Measurements from ENCODE around the gene CDH13. TPM values are rescaled to one million over a fixed set of nuclear protein-coding genes. Genes with fewer than 3 reads are reported as not detected.

The CDH13 gene
- total RNA-seq, 2 experiments from 2014 or later = not detected

DNA sequence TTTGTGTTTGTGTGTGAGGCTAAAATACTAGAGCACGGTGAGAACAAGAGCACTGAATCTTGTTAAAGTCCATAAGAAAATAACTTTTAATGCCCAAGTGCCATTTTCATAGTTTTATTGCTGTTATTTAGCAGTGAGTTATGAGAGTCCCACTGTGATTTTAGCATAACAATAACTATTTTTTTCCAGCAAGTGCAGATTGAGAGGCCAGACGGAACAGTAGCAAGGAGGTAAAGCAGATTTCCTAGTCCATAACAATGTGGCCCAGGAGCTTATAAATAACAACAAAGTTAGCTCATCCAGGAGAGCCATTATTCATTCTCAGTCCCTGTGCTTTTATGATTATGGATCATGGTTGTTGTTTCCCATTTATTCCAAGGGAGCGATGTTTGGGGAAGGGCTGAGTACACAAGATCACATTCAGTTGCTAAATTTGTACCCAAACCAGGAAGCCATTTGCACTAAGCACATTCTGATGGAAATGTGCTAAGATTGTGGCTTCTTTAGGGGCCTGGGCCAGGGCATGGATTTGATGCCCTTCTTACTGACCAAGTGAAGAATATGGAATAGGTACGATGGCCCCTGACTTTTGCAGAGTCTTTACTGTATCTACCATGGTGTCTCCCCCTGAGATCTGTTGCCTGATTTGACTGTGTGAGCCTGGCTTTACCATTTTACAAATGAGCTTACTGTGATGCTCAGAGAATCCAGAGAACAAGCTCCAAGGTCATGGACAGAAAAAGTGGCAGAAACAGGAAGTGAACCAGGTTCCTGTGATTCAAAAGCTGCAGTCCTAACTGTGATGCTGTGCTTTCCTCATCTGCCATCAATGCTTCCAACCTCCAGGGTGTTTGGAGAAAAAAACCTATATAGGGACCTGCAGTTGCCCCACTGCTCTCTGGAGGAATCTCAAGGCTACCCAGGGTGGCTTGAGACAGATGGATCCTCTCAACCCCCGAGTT lies 976.3 kb downstream of the CDH13 start:
- H3K9me3 Mint-ChIP-seq (ENCODE audit: low read depth) = no peaks in the 10 kb centered on the region
- no peak overlapping the region for H3K27ac Mint-ChIP-seq
- ChIA-PET POLR2A (no interaction called here), CTCF (no interaction called here)
- no peak for DNase-seq
- H3K36me3 Mint-ChIP-seq (ENCODE audit: low read depth) = no peaks in the 10 kb centered on the region
- no peaks in the 10 kb centered on the region for H3K4me1 Mint-ChIP-seq
- H3K4me3 Mint-ChIP-seq = no peak overlapping the region
- no peak for ATAC-seq
- intact Hi-C loops (cut with DNase I, micrococcal nuclease) = no loop called here
- peaks cover 2% of the 10 kb centered on the region for H3K27me3 Mint-ChIP-seq

DNA sequence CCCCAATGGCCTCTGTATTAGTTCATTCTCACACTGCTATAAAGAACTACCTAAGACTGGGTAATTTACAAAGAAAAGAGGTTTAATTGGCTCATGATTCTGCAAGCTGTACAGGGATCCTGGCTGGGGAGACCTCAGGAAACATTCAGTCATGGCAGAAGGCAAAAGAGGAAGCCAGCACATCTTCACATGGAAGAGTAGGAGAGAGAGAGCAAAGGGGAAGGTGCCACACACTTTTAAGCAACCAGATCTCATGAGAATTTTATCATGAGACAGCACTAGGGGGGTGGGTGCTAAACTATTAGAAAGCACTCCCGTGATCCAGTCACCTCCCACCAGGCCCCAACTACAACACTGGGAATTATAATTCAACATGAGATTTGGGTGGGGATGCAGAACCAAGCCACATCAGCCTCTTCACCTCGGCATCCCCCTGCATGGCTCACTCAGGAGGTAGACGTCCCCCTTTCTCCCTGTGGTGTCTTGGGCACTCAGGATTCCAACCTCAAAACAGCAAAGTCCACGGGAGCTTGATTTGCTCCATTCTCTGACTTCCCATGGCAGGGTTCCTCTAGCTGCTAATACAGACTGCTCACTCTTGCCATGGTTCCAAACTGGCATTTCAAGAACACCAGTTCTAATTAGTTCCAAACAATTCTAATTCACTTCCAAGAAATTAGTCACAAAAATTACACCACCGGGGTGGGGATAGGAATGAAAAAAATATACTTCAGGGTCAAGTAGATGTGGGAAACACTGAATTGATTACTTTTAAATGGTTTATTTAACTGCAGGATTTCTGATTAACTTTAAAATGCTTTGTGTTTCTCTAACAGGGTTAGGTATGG lies 977.2 kb downstream of the CDH13 start:
- Mint-ChIP-seq H3K4me3 (no peak overlapping the region), H3K4me1 (no peaks in the 10 kb centered on the region), H3K27ac (no peak overlapping the region), H3K27me3 (peaks cover 2% of the 10 kb centered on the region), H3K9me3 (ENCODE audit: low read depth) (no peaks in the 10 kb centered on the region), H3K36me3 (ENCODE audit: low read depth) (no peaks in the 10 kb centered on the region)
- ChIA-PET POLR2A (no interaction called here), CTCF (no interaction called here)
- no peak for ATAC-seq
- DNase-seq = no peak
- intact Hi-C loops (cut with DNase I, micrococcal nuclease) = no loop called here

DNA sequence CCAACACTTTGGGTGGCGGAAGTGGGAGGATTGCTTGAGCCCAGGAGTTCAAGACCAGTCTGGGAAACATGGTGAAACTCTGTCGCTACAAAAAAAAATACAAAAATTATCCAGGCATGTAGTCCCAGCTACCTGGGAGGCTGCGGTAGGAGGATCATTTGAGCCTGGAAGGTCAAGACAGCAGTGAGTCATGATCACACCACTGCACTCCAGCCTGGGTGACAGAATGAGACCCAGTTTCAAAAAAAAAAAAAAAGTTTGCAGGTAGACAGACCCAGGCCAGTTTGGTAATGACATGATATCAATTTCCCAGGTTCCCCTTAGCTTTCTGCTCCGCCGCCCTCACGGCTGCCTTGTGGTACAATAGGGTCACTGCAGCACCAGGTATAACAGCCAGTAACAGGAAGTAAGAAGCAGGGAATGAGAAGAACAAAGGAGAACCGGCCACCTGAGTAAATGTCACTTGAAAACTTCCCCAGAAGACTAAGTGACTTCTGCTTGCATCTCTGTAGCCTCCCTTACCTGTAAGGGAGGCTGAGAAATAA lies 979.8 kb downstream of the CDH13 start:
- ATAC-seq = no peak
- ChIA-PET POLR2A (no interaction called here), CTCF (interaction anchor here (1.0 kb wide), 1 partner anchor 313 kb away, joined by 3 read pairs; no protein-coding TSS in a partner anchor)
- Mint-ChIP-seq H3K4me1 (no peaks in the 10 kb centered on the region), H3K9me3 (ENCODE audit: low read depth) (no peaks in the 10 kb centered on the region), H3K36me3 (ENCODE audit: low read depth) (no peaks in the 10 kb centered on the region), H3K27me3 (no peaks in the 10 kb centered on the region), H3K4me3 (no peak overlapping the region), H3K27ac (no peak overlapping the region)
- intact Hi-C loops (cut with DNase I, micrococcal nuclease) = no loop called here
- no peak for DNase-seq

DNA sequence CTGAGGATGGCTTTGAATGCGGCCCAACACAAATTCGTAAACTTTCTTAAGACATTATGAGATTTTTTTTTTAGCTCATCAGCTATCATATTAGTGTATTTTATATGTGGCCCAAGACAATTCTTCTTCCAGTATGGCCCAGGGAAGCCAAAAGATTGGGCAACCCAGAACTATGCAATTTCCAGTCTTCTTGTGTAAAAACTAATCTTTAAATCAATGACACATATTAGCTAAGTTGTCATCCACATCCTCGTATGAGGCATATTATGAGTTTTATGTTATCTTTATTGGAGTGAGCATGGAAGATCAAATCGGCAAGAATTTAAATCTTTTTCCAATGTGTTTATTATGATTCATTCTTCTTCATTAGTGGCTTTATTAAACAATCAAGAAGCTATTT lies 982.4 kb downstream of the CDH13 start:
- intact Hi-C loops (cut with DNase I, micrococcal nuclease) = no loop called here

DNA sequence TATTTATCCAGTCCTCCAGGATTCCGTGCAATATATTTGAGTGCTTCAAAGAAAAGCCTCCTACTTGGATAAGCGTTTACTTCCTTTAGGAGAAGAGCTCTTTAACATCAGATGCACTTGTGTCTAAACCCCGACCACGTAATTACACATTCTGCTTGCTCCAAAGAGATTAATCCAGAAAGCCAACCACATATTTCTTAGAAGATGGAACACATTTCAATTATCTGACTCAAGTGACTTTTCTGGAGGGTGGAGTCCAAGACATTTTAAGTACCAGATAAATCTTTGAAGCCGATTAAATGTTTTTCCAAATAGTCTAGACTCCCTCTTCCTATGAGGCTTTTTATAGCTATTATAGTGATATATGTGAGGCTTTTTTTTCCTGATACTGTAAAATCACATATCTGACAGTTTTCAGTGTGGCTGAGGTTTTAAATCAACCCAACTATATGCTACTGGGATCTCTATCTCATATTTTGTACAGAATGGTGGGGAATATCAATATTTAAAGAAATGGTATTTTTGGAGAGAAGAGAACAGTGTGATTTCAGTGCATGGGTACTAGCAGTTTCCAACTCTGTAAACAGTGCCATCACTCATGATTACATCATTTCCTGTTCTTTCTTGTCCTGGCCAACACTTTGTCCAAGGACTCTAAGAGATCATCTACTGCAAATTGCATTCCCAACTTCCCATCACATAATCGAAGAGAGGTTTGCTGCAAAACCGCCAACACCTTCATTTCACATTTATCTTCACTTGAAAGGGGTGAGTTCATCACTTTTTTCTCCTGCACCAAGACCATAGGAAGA lies 988.6 kb downstream of the CDH13 start:
- intact Hi-C loops (cut with DNase I, micrococcal nuclease) = no loop called here
- H3K4me3 Mint-ChIP-seq = no peak overlapping the region
- CTCF ChIA-PET = interaction anchor here (0.9 kb wide), 1 partner anchor 15 kb away, joined by 5 read pairs; no protein-coding TSS in a partner anchor

More for the DNA sequence above, 982.4 kb downstream of the CDH13 start:
- Mint-ChIP-seq H3K27ac (no peak overlapping the region), H3K9me3 (ENCODE audit: low read depth) (peaks cover 3% of the 10 kb centered on the region), H3K4me3 (no peak overlapping the region), H3K36me3 (ENCODE audit: low read depth) (no peaks in the 10 kb centered on the region), H3K27me3 (no peaks in the 10 kb centered on the region), H3K4me1 (no peaks in the 10 kb centered on the region)
- ChIA-PET CTCF (interaction anchor here (0.8 kb wide), 1 partner anchor 23 kb away, joined by 3 read pairs; no protein-coding TSS in a partner anchor), POLR2A (no interaction called here)
- ATAC-seq (no peak), DNase-seq (no peak)

DNA sequence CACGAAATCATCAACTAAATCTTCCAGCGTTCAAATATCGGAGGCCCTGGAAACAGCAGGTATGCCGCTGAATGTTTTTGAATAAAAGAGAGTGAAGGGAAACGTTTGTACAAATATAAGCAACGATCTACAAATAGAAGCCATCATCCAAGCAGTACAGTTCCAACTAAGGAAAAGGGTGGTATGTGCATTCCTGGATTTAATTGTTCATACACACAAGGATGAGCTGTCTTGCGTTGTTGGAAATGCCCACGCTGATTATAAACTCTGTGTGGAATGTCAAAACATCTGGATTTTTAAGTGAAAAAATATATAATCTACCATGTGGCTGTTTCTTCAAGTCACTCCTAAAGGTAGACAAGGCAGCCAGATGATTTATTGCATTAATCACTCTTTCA lies 989.2 kb downstream of the CDH13 start:
- Mint-ChIP-seq H3K27ac (no peak overlapping the region), H3K4me3 (no peak overlapping the region), H3K36me3 (ENCODE audit: low read depth) (no peaks in the 10 kb centered on the region), H3K27me3 (peaks cover 2% of the 10 kb centered on the region), H3K4me1 (no peaks in the 10 kb centered on the region), H3K9me3 (ENCODE audit: low read depth) (peaks cover 3% of the 10 kb centered on the region)
- ATAC-seq (no peak), DNase-seq (no peak)
- ChIA-PET CTCF (no interaction called here), POLR2A (no interaction called here)
- intact Hi-C loops (cut with DNase I, micrococcal nuclease) = no loop called here

More for the DNA sequence above, 988.6 kb downstream of the CDH13 start:
- DNase-seq = no peak
- Mint-ChIP-seq H3K27ac (no peak overlapping the region), H3K9me3 (ENCODE audit: low read depth) (peaks cover 3% of the 10 kb centered on the region), H3K4me1 (no peaks in the 10 kb centered on the region), H3K36me3 (ENCODE audit: low read depth) (no peaks in the 10 kb centered on the region), H3K27me3 (peaks cover 2% of the 10 kb centered on the region)
- POLR2A ChIA-PET = no interaction called here
- no peak for ATAC-seq

DNA sequence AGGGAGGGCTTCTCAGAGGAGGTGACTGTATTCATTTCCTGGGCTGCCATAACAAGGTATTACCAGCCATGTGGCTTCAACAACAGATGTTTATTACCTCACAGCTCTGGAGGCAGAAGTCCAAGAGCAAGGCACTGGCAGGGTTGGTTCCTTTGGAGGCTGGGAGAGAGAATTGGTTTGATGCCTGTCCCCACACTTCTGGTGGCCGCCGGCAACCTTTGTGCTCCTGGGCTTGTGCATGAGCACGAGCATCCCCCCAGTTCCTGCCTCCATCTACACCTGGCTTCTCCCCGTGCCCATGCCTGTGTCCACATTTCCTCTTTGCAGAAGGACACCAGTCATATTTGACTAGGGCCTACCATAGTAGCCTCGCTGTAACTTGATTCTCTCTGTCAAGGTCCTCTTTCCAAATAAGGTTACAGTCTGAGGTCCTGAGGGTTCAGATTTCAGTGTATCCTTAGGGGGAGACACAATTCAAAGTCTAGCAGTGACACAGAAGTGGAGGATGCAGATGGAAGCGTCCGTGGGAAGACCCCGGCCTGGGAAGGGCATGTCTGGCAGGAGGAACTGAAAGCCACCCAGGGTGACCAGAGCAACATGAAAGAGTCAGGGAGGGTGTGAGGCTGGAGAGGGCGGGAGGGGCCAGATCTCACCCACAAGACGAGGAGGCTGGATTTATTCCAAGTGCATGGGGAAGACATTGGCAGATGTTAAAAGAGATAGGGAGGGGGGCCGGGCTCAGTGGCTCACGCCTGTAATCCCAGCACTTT lies 992.8 kb downstream of the CDH13 start:
- no peak overlapping the region for H3K4me3 Mint-ChIP-seq
- H3K27ac Mint-ChIP-seq = no peak overlapping the region
- intact Hi-C loops (cut with DNase I, micrococcal nuclease) = no loop called here
- no peaks in the 10 kb centered on the region for H3K36me3 Mint-ChIP-seq (ENCODE audit: low read depth)
- no peaks in the 10 kb centered on the region for H3K4me1 Mint-ChIP-seq
- ATAC-seq = no peak
- ChIA-PET POLR2A (no interaction called here), CTCF (no interaction called here)
- no peak for DNase-seq
- no peaks in the 10 kb centered on the region for H3K9me3 Mint-ChIP-seq (ENCODE audit: low read depth)
- peaks cover 2% of the 10 kb centered on the region for H3K27me3 Mint-ChIP-seq

DNA sequence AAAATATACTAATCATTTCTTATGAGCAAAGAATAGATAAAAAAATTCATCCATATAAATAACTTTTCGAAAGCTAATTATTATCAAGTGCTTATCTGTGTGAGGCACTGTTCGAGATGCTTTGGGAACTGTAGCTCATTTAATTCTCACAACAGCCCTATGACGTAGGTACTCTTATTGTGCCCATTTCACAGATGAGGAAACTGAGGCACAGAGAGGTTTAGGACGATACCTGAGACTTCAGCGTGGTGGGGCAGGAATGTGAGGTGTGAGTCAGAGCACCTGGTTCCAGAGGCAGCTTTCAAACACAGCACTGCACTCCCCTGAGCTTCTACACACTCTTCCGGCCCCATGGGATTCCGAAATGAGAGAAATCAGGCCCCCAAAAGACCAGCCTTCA lies 995.2 kb downstream of the CDH13 start:
- Mint-ChIP-seq H3K27ac (no peak overlapping the region), H3K9me3 (ENCODE audit: low read depth) (no peaks in the 10 kb centered on the region)
- intact Hi-C loops (cut with DNase I, micrococcal nuclease) = no loop called here

DNA sequence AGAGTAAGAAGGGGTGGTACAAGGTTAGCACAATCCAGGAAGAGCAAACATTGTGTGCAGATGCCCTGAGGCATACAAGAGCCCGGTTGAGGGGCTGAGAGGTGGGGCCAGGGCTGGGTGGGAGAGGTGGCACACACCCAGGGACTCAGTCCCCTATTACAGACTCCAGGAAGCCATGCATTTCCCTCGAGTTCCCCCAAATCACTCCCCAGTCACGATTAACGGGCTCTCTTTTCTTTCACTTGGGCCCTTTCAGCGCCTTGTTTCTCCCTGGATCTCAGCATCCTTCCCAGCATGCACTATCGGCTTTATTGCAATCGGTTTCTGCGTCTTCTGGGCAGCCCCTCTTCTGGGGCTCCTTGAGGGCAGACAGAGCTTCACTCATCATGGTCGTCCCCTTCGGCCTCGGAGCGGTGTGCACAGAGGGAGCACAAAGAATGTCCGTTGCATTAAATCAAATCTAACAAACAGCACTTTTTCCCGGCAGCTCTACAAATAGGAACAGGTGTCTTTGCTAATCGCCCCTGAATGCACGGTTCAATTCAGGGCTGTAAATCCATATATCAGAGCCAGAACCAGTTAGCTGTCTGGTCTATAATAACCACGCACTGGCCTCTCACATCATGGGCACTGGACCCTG lies 996.4 kb downstream of the CDH13 start:
- Mint-ChIP-seq H3K4me1 (no peaks in the 10 kb centered on the region), H3K27me3 (no peaks in the 10 kb centered on the region), H3K4me3 (no peak overlapping the region), H3K36me3 (ENCODE audit: low read depth) (no peaks in the 10 kb centered on the region), H3K27ac (no peak overlapping the region), H3K9me3 (ENCODE audit: low read depth) (no peaks in the 10 kb centered on the region)
- CTCF ChIA-PET = no interaction called here
- POLR2A ChIA-PET = no interaction called here
- ATAC-seq = no peak
- DNase-seq = no peak
- intact Hi-C loops (cut with DNase I, micrococcal nuclease) = no loop called here

More for the DNA sequence above, 995.2 kb downstream of the CDH13 start:
- Mint-ChIP-seq H3K36me3 (ENCODE audit: low read depth) (no peaks in the 10 kb centered on the region), H3K4me3 (no peak overlapping the region), H3K4me1 (no peaks in the 10 kb centered on the region), H3K27me3 (no peaks in the 10 kb centered on the region)
- ATAC-seq (no peak), DNase-seq (no peak)
- ChIA-PET CTCF (no interaction called here), POLR2A (no interaction called here)

DNA sequence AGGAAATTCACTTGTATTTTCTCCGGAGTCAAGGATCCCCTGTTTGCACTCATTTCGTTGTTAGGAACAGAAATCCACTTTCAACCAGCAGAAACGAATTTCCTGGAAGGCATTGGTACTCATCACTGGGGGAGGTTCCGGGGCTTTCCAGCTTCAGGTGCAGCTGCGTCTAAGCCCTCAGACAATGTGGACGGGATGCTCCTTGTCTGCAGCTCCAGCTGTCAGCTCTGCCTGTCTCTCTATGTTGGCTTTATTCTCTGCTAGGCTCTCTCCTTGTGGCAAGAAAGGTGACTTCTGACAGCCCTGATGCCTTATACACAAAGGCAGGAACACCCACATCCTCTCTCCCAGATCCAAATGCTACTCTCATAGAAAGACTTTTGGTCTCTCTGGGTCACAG lies 997.1 kb downstream of the CDH13 start:
- DNase-seq (no peak), ATAC-seq (no peak)
- H3K4me3 Mint-ChIP-seq = no peak overlapping the region
- ChIA-PET POLR2A (no interaction called here), CTCF (no interaction called here)
- no peaks in the 10 kb centered on the region for H3K4me1 Mint-ChIP-seq
- no peaks in the 10 kb centered on the region for H3K36me3 Mint-ChIP-seq (ENCODE audit: low read depth)
- no peaks in the 10 kb centered on the region for H3K9me3 Mint-ChIP-seq (ENCODE audit: low read depth)
- H3K27me3 Mint-ChIP-seq = no peaks in the 10 kb centered on the region
- H3K27ac Mint-ChIP-seq = no peak overlapping the region
- intact Hi-C loops (cut with DNase I, micrococcal nuclease) = no loop called here
